Liver (tissue), 9 donors: ENCODE data around the gene GTF2H1. TPM values are rescaled to one million over a fixed set of nuclear protein-coding genes. Genes with fewer than 3 reads are reported as not detected.
"Not testable (repeated sequence)": the region's sequence is repeated elsewhere in the genome, so short reads cannot be mapped to it uniquely, and the experiment has no call there.

ENCODE experiments used
- DNase-seq: peaks from one replicate; pipeline ENCODE4 v3.0.0-alpha.2; 2017; ENCODE audit warnings: low spot score
- H3K27ac ChIP-seq, 2 donors: one replicate each; pipeline ENCODE4 v1.7.0; 2013; ENCODE audit warnings: inconsistent platforms in 2 of 2, low read length in 2 of 2, control low read depth in 1 of 2, low read depth in 1 of 2, mild to moderate bottlenecking in 1 of 2
- H3K27me3 ChIP-seq, 4 donors: one replicate each; pipeline versions ENCODE4 v1.6.1 to v1.7.0; 2013; ENCODE audit warnings: low read length in 3 of 4, inconsistent platforms in 1 of 4, mild to moderate bottlenecking in 1 of 4, moderate library complexity in 1 of 4; ENCODE audit not compliant: control insufficient read depth in 4 of 4, insufficient read depth in 4 of 4
- H3K36me3 ChIP-seq, 4 donors: one replicate each; pipeline versions ENCODE4 v1.6.1 to v1.7.0; 2013; ENCODE audit warnings: low read length in 3 of 4, mild to moderate bottlenecking in 3 of 4, low read depth in 1 of 4, moderate library complexity in 1 of 4; ENCODE audit not compliant: control insufficient read depth in 4 of 4, insufficient read depth in 3 of 4
- H3K4me1 ChIP-seq, 4 donors: one replicate each; pipeline versions ENCODE4 v1.6.1 to v1.7.0; 2013; ENCODE audit warnings: low read length in 3 of 4, mild to moderate bottlenecking in 3 of 4, moderate library complexity in 1 of 4; ENCODE audit not compliant: control insufficient read depth in 4 of 4, insufficient read depth in 4 of 4
- H3K4me3 ChIP-seq, 3 donors: one replicate each; pipeline versions ENCODE4 v1.6.1 to v1.7.0; 2013; ENCODE audit warnings: low read length in 3 of 3, control low read depth in 1 of 3, low read depth in 1 of 3, mild to moderate bottlenecking in 1 of 3
- H3K9ac ChIP-seq, 2 donors: one replicate each; pipeline ENCODE4 v1.7.0; 2013; ENCODE audit warnings: low read length in 2 of 2, mild to moderate bottlenecking in 2 of 2, moderate library complexity in 2 of 2, control low read depth in 1 of 2, low read depth in 1 of 2
- H3K9me3 ChIP-seq, 4 donors: one replicate each; pipeline versions ENCODE4 v1.6.1 to v1.7.0; 2013; ENCODE audit warnings: low read length in 3 of 4; ENCODE audit not compliant: control insufficient read depth in 4 of 4
- ATF3 ChIP-seq: IDR thresholded peaks from 2 replicates; pipeline ENCODE4 v1.6.1; 2016; ENCODE audit warnings: antibody characterized with exemption
- EGR1 ChIP-seq, 2 donors: IDR thresholded peaks; 2 replicates each; pipeline ENCODE4 v1.6.1; 2016 to 2018; ENCODE audit warnings: antibody characterized with exemption in 2 of 2, low read depth in 2 of 2
- FOXA1 ChIP-seq: IDR thresholded peaks from 2 replicates; pipeline ENCODE4 v1.6.1; 2016; ENCODE audit warnings: antibody characterized with exemption
- GABPA ChIP-seq, 2 donors: IDR thresholded peaks in 1 of 2; conservative IDR thresholded peaks in 1 of 2; 2 replicates each; pipeline ENCODE4 v1.6.1; 2016; ENCODE audit warnings: antibody characterized with exemption in 2 of 2, mild to moderate bottlenecking in 1 of 2, moderate library complexity in 1 of 2
- HNF4A ChIP-seq, 2 donors: conservative IDR thresholded peaks; 2 replicates each; pipeline ENCODE4 v1.6.1; 2016; ENCODE audit warnings: antibody characterized with exemption in 2 of 2, mild to moderate bottlenecking in 2 of 2
- HNF4G ChIP-seq: IDR thresholded peaks from 2 replicates; pipeline ENCODE4 v1.6.1; 2016; ENCODE audit warnings: antibody characterized with exemption
- JUND ChIP-seq, 2 donors: IDR thresholded peaks; 2 replicates each; pipeline ENCODE4 v1.6.1; 2016; ENCODE audit warnings: antibody characterized with exemption in 2 of 2
- NR2F2 ChIP-seq: IDR thresholded peaks from 2 replicates; pipeline ENCODE4 v1.6.1; 2016; ENCODE audit warnings: antibody characterized with exemption
- WGBS: extraction: QIAGEN DNeasy Blood & Tissue Kit; methylation state at CpG from one replicate; pipeline ENCODE4 v1.1.7; 2013; 5-methylcytosine and 5-hydroxymethylcytosine counted together
- polyA plus RNA-seq, 2 donors: library from polyadenylated mRNA; stranded (reverse) in 1 of 2; unstranded in 1 of 2; fragments of 200-250 nt in 1 of 2; fragments of >200 nt in 1 of 2; fragmentation: Nextera tagmentation in 1 of 2; extraction: Ambion mirVana in 1 of 2; gene quantifications; one replicate each; pipeline versions ENCODE4 v1.2.1 to v1.2.3, GENCODE V29; 2013 to 2015
- total RNA-seq, 2 donors: library from RNA; depleted of rRNA; stranded (reverse); fragments of >200 nt; gene quantifications; one replicate each; pipeline ENCODE4 v1.2.3, GENCODE V29; 2014
- TF ChIP-seq, protein P1 (sequence below): IDR thresholded peaks from 2 replicates; pipeline ENCODE4 v1.6.1; 2016; ENCODE audit warnings: antibody characterized with exemption, mild to moderate bottlenecking
- TF ChIP-seq, protein P2 (sequence below): IDR thresholded peaks from 2 replicates; pipeline ENCODE4 v1.6.1; 2016; ENCODE audit warnings: antibody characterized with exemption
- TF ChIP-seq, protein P3 (sequence below): fragments of 150-350 bp; IDR thresholded peaks from 2 replicates; pipeline ENCODE4 v1.5.1; 2017; ENCODE audit warnings: improper control_type of control experiment, low read depth, low read length; ENCODE audit not compliant: missing input control
- donor health status: healthy.
- donor health status: healthy.
- donor health status: healthy.
- donor health status: healthy.
- donor health status: healthy.

The GTF2H1 gene
- total and polyA plus RNA-seq, 4 donors: 11.9 to 37.7 (median 18.7) TPM

GRCh38 chr11:18322818-18323570, 627 bp downstream of the GTF2H1 start (continued):
- TF ChIP-seq, protein P1, sequence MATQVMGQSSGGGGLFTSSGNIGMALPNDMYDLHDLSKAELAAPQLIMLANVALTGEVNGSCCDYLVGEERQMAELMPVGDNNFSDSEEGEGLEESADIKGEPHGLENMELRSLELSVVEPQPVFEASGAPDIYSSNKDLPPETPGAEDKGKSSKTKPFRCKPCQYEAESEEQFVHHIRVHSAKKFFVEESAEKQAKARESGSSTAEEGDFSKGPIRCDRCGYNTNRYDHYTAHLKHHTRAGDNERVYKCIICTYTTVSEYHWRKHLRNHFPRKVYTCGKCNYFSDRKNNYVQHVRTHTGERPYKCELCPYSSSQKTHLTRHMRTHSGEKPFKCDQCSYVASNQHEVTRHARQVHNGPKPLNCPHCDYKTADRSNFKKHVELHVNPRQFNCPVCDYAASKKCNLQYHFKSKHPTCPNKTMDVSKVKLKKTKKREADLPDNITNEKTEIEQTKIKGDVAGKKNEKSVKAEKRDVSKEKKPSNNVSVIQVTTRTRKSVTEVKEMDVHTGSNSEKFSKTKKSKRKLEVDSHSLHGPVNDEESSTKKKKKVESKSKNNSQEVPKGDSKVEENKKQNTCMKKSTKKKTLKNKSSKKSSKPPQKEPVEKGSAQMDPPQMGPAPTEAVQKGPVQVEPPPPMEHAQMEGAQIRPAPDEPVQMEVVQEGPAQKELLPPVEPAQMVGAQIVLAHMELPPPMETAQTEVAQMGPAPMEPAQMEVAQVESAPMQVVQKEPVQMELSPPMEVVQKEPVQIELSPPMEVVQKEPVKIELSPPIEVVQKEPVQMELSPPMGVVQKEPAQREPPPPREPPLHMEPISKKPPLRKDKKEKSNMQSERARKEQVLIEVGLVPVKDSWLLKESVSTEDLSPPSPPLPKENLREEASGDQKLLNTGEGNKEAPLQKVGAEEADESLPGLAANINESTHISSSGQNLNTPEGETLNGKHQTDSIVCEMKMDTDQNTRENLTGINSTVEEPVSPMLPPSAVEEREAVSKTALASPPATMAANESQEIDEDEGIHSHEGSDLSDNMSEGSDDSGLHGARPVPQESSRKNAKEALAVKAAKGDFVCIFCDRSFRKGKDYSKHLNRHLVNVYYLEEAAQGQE: no peak
- TF ChIP-seq ATF3 (no peak), HNF4G (no peak), NR2F2 (no peak), EGR1 (IDR thresholded peaks at IDR 0.05; ENCODE audit: low read depth in 2 of 2) (no peak), FOXA1 (no peak)

DNA sequence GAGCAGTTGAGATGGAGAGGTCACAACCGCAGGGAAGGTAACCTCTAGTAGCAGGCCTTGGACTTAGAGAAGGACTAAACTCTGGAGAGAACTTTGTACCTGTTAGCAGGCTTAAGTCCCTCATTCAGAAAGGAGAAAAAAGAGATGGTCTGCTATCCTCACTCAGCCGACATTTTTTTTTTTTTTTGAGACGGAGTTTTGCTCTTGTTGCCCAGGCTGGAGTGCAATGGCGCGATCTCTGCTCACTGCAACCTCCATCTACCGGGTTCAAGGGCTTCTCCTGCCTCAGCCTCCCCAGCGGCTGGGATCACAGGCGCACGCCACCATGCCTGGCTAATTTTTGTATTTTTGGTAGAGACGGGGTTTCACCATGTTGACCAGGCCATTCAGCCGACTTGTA, 1.5 kb downstream of the GTF2H1 start:
- not testable (repeated sequence) for H3K27me3 ChIP-seq, H3K9ac ChIP-seq, H3K27ac ChIP-seq, H3K9me3 ChIP-seq, DNase-seq, H3K36me3 ChIP-seq, H3K4me3 ChIP-seq
- WGBS: 95% methylated on average over 11 of the region's 11 CpGs
- peak in 1 of 2 donors; percentile 2 for TF ChIP-seq GABPA (IDR thresholded peaks at IDR 0.05 in 1 of 2, conservative IDR thresholded peaks at IDR 0.05 in 1 of 2)
- H3K4me1 ChIP-seq: peaks cover 9 to 43% (median 31%) of the 10 kb centered on the region in 4 donors

DNA sequence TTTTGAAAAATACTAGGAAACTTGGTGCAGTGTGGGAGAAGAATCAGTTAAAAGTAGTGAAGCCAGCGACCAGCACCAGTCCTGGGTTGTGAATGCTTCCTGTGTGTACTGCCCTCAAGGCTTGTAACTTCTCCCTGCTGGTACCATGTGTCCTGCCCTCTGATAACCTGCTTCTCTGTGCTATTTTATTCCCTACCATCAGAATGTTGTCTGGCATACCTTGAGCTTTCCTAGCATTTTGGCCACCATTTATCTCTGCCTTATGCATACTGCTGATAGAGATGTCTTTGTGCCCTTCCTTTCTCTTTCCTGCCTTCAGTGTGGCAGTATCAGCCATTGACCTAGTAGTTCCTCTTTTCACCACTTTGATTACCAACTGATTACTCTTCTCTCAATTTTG, 2.0 kb downstream of the GTF2H1 start:
- no peak for TF ChIP-seq HNF4G
- no peak for TF ChIP-seq JUND (IDR thresholded peaks at IDR 0.05)
- TF ChIP-seq HNF4A (conservative IDR thresholded peaks at IDR 0.05): no peak
- no peak for TF ChIP-seq GABPA (IDR thresholded peaks at IDR 0.05 in 1 of 2, conservative IDR thresholded peaks at IDR 0.05 in 1 of 2)
- TF ChIP-seq, protein P2, sequence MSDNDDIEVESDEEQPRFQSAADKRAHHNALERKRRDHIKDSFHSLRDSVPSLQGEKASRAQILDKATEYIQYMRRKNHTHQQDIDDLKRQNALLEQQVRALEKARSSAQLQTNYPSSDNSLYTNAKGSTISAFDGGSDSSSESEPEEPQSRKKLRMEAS: no peak
- TF ChIP-seq, protein P3, sequence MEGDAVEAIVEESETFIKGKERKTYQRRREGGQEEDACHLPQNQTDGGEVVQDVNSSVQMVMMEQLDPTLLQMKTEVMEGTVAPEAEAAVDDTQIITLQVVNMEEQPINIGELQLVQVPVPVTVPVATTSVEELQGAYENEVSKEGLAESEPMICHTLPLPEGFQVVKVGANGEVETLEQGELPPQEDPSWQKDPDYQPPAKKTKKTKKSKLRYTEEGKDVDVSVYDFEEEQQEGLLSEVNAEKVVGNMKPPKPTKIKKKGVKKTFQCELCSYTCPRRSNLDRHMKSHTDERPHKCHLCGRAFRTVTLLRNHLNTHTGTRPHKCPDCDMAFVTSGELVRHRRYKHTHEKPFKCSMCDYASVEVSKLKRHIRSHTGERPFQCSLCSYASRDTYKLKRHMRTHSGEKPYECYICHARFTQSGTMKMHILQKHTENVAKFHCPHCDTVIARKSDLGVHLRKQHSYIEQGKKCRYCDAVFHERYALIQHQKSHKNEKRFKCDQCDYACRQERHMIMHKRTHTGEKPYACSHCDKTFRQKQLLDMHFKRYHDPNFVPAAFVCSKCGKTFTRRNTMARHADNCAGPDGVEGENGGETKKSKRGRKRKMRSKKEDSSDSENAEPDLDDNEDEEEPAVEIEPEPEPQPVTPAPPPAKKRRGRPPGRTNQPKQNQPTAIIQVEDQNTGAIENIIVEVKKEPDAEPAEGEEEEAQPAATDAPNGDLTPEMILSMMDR: no peak
- DNase-seq: no peak
- Histone ChIP-seq H3K27ac (no peak overlapping the region), H3K27me3 (no peaks in the 10 kb centered on the region), H3K4me3 (no peak overlapping the region), H3K36me3 (peaks cover 0 to 12% (median 3%) of the 10 kb centered on the region in 4 donors), H3K9ac (no peak overlapping the region), H3K4me1 (peaks cover 7 to 41% (median 29%) of the 10 kb centered on the region in 4 donors), H3K9me3 (no peaks in the 10 kb centered on the region)
- 74% methylated on average over 1 of the region's 1 CpG for WGBS
